Embryonic facial prominence (tissue), 1 donor: Measurements from ENCODE around the gene MGAT4A.
"Not testable (repeated sequence)": the region's sequence is repeated elsewhere in the genome, so short reads cannot be mapped to it uniquely, and the experiment has no call there.

Experiments used
- DNase-seq: peaks from one replicate; pipeline ENCODE4 v3.0.0-alpha.2; 2016; ENCODE audit errors: extremely low spot score

MGAT4A gene

GRCh38 chr2:98730053-98730706 is 752 bp downstream of the MGAT4A start:
- DNase-seq, result no peak

GRCh38 chr2:98729652-98730051 is 1.3 kb downstream of the MGAT4A start:
- no peak for DNase-seq

- not testable (repeated sequence) for DNase-seq
These were observed 2.7 kb downstream of the MGAT4A start for GRCh38 chr2:98728088-98728718.

GRCh38 chr2:98727369-98728087 is 3.4 kb downstream of the MGAT4A start:
- DNase-seq, result no peak

GRCh38 chr2:98726735-98727368 is 4.1 kb downstream of the MGAT4A start:
- DNase-seq, result no peak

GRCh38 chr2:98726205-98726604 is 4.7 kb downstream of the MGAT4A start:
- no peak for DNase-seq

- no peak for DNase-seq
These were observed 10.6 kb downstream of the MGAT4A start for GRCh38 chr2:98720286-98720685.

GRCh38 chr2:98717621-98718020 is 13.3 kb downstream of the MGAT4A start:
- DNase-seq, result no peak

GRCh38 chr2:98716786-98717185 is 14.1 kb downstream of the MGAT4A start:
- DNase-seq, result no peak

GRCh38 chr2:98715812-98716451 is 15.0 kb downstream of the MGAT4A start:
- no peak for DNase-seq

- no peak for DNase-seq
These were observed 17.5 kb downstream of the MGAT4A start for GRCh38 chr2:98713332-98714015.

GRCh38 chr2:98712145-98712544 is 18.8 kb downstream of the MGAT4A start:
- no peak for DNase-seq

GRCh38 chr2:98711506-98711905 is 19.4 kb downstream of the MGAT4A start:
- DNase-seq, result no peak

- DNase-seq, result no peak
These were observed 20.2 kb downstream of the MGAT4A start for GRCh38 chr2:98710734-98711133.

GRCh38 chr2:98709535-98709934 is 21.4 kb downstream of the MGAT4A start:
- DNase-seq, result no peak

GRCh38 chr2:98708396-98709186 is 22.3 kb downstream of the MGAT4A start:
- no peak for DNase-seq

GRCh38 chr2:98706591-98706990 is 24.3 kb downstream of the MGAT4A start:
- no peak for DNase-seq

- no peak for DNase-seq
These were observed 25.7 kb downstream of the MGAT4A start for GRCh38 chr2:98705333-98705617.

GRCh38 chr2:98704499-98705332 is 26.2 kb downstream of the MGAT4A start:
- no peak for DNase-seq

- DNase-seq, result no peak
These were observed 27.2 kb downstream of the MGAT4A start for GRCh38 chr2:98703738-98704137.
